GM19023 (cell line): ENCODE data around the gene C2CD2.
"Not testable (repeated sequence)": the region's sequence is repeated elsewhere in the genome, so short reads cannot be mapped to it uniquely, and the experiment has no call there.

Experiments
- ATAC-seq: cut with Tn5 transposase; IDR thresholded peaks from one replicate; pipeline ENCODE4 v1.9.1; 2021; ENCODE audit warnings: mild to moderate bottlenecking, moderate library complexity; ENCODE audit not compliant: unreplicated experiment

C2CD2 gene

GRCh38 chr21:41975391-41976272, 21.8 kb upstream of the C2CD2 start:
- no peak for ATAC-seq

DNA sequence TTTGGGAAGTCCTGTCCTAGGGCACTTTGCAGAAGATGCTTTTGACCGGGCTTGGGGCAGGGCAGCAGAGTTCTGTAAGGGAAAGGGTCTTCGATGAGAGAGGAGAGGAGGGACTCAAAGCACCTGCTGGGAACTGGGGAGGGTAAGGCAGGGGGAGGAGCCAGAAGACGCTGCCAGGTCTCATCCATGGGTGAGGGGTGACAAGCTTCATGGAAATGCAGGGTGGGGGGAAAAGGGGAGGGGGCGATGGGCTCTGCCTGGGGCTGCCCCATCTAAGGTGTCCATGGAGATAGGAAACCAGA, 20.9 kb upstream of the C2CD2 start:
- ATAC-seq = no peak

- no peak for ATAC-seq
These were observed 20.3 kb upstream of the C2CD2 start for GRCh38 chr21:41973861-41974751.

- ATAC-seq = no peak
These were observed 19.6 kb upstream of the C2CD2 start for GRCh38 chr21:41973427-41973831.

GRCh38 chr21:41972511-41973205, 18.8 kb upstream of the C2CD2 start:
- no peak for ATAC-seq

- no peak for ATAC-seq
These were observed 18.1 kb upstream of the C2CD2 start for GRCh38 chr21:41971891-41972290.

- ATAC-seq = no peak
These were observed 17.2 kb upstream of the C2CD2 start for GRCh38 chr21:41970751-41971653.

DNA sequence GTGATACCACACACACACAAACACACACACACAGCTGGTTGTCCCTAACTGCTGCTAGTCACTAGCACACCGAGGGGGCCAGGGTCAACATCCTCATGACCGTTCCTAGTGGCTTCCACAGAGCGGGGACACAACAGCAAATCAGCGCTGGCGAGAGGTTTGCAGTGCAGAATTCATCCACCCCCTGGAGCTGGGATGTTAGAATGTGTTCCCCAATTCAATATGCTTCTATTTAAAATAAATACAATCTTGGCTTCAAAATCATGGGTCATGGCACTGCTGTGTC, 16.2 kb upstream of the C2CD2 start:
- no peak for ATAC-seq

DNA sequence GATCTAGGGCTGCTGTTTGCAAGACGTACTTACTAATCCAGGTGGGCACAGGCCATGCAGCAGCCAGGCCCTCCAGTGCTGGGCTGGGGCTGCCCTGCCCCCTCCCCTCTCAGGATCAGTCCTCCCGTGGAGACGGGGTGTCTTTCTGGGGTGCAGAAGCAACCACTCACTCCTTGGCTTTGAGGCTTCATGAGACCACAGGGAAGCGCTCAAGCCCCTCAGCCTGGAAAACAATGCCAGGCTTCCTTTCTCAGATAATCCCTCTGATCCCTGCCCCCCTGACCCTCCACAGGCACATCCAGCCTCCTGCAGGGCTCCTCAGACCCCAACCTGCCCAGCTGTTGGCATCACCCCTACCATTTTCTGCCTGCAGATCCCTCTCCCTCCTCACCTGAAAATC, 13.9 kb upstream of the C2CD2 start:
- no peak for ATAC-seq

- no peak for ATAC-seq
These were observed 13.2 kb upstream of the C2CD2 start for GRCh38 chr21:41966872-41967621.

GRCh38 chr21:41966041-41966833, 12.4 kb upstream of the C2CD2 start:
- ATAC-seq = no peak

GRCh38 chr21:41965461-41966013, 11.7 kb upstream of the C2CD2 start:
- no peak for ATAC-seq

GRCh38 chr21:41965045-41965444, 11.2 kb upstream of the C2CD2 start:
- no peak for ATAC-seq

- no peak for ATAC-seq
These were observed 10.4 kb upstream of the C2CD2 start for GRCh38 chr21:41964171-41964570.

- ATAC-seq = no peak
These were observed 8.7 kb upstream of the C2CD2 start for GRCh38 chr21:41962425-41962966.

GRCh38 chr21:41961753-41962152, 7.9 kb upstream of the C2CD2 start:
- no peak for ATAC-seq

DNA sequence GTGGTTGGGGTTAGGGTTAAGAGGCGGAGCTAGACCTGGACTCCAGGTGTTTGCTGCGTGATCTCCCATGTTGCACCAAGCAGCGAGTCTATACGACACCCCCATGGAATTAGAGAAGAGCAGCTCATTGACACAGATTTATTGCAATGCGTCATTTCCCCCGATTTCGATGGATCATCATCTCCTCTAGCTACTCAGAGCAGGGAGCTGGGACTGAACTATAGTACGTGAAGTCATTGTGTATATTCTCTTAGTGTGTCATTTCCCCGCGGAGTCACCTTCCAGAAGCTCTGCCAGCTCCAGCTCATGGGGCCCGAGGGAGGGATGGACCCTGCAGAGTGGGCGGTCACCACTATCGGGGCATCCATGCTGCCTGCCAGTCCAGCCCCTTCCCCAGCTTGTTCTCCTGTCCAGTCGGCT, 7.5 kb upstream of the C2CD2 start:
- no peak for ATAC-seq

- ATAC-seq = no peak
These were observed 6.6 kb upstream of the C2CD2 start for GRCh38 chr21:41960386-41960785.

GRCh38 chr21:41959697-41960096, 5.9 kb upstream of the C2CD2 start:
- not testable (repeated sequence) for ATAC-seq
